Caco-2 (cell line): ENCODE measurements around the gene MAP4K3. TPM values are rescaled to one million over a fixed set of nuclear protein-coding genes. Genes with fewer than 3 reads are reported as not detected.
A peak's percentile ranks its signal among the peaks of the same experiment; 100 is the strongest.

Source experiments
- BruUV-seq: library from RNA; stranded (reverse); fragments of 400-500 nt; replicated peaks from 2 replicates; lab custom pipeline; 2021; lab: Mats Ljungman, UMichigan
- CTCF ChIA-PET: fragments of 300-600 bp; sonication (Branson Sonifier 250); formaldehyde crosslinking; loops from one replicate; lab custom pipeline; 2022; ENCODE audit warnings: antibody characterized with exemption; lab: Charles Lee
- POLR2A ChIA-PET: fragments of 300-600 bp; sonication (Branson Sonifier 250); formaldehyde crosslinking; loops from one replicate; lab custom pipeline; 2022; ENCODE audit warnings: antibody characterized with exemption; lab: Charles Lee
- DNase-seq, 2 experiments: peaks; one replicate each; pipeline versions ENCODE4 v3.0.0 to v3.0.0-alpha.2; 2020 to 2022
- H3K27me3 ChIP-seq: replicated peaks from 2 replicates; pipeline ENCODE4 v1.6.0; 2011; ENCODE audit warnings: low read length; ENCODE audit not compliant: control insufficient read depth, insufficient read depth
- H3K36me3 ChIP-seq: 2 replicates; pipeline ENCODE4 v1.5.1; 2011; ENCODE audit warnings: low read length; ENCODE audit not compliant: control insufficient read depth, insufficient read depth
- H3K4me1 ChIP-seq: fragments of 250-450 bp; sonication (Bioruptor Pico); 2 replicates; pipeline ENCODE4 v1.5.1; 2020; ENCODE audit warnings: mild to moderate bottlenecking
- H3K4me3 ChIP-seq: 2 replicates; pipeline ENCODE4 v1.5.1; 2011; ENCODE audit warnings: low read depth, mild to moderate bottlenecking, control low read depth, low read length
- H3K9me3 ChIP-seq: fragments of 250-450 bp; sonication (Bioruptor Pico); 2 replicates; pipeline ENCODE4 v1.5.1; 2020; ENCODE audit warnings: mild to moderate bottlenecking, moderate library complexity
- H3K27ac Mint-ChIP-seq: one replicate; pipeline ENCODE4 v1.8.0; 2022; ENCODE audit warnings: mixed read lengths; ENCODE audit not compliant: unreplicated experiment
- H3K27me3 Mint-ChIP-seq: one replicate; pipeline ENCODE4 v1.8.0; 2022; ENCODE audit warnings: mixed read lengths; ENCODE audit not compliant: insufficient read depth, unreplicated experiment
- H3K36me3 Mint-ChIP-seq: one replicate; pipeline ENCODE4 v1.8.0; 2022; ENCODE audit warnings: mild to moderate bottlenecking, mixed read lengths; ENCODE audit not compliant: insufficient read depth, unreplicated experiment
- H3K4me1 Mint-ChIP-seq: one replicate; pipeline ENCODE4 v1.8.0; 2022; ENCODE audit warnings: low read depth, mixed read lengths; ENCODE audit not compliant: unreplicated experiment
- H3K4me3 Mint-ChIP-seq: one replicate; pipeline ENCODE4 v1.8.0; 2022; ENCODE audit warnings: mild to moderate bottlenecking, moderate library complexity, mixed read lengths; ENCODE audit not compliant: unreplicated experiment
- H3K9me3 Mint-ChIP-seq: one replicate; pipeline ENCODE4 v1.8.0; 2022; ENCODE audit warnings: mixed read lengths; ENCODE audit not compliant: unreplicated experiment
- CTCF ChIP-seq, 2 experiments: fragments of 200-600 bp in 1 of 2; IDR thresholded peaks; 1 replicate in 1 of 2; 2 replicates in 1 of 2; pipeline versions ENCODE4 v1.5.1 to v1.8.0; 2011 to 2022; ENCODE audit warnings: antibody characterized with exemption in 1 of 2, control low read depth in 1 of 2, inconsistent platforms in 1 of 2, low read depth in 1 of 2, low read length in 1 of 2, mild to moderate bottlenecking in 1 of 2, moderate library complexity in 1 of 2; ENCODE audit not compliant: insufficient read depth in 1 of 2, severe bottlenecking in 1 of 2, unreplicated experiment in 1 of 2
- intact Hi-C: fragments of 100-400 bp; cut with micrococcal nuclease; formaldehyde crosslinking; loops from one replicate; pipeline ENCODE4 v1.10.0; 2022; ENCODE audit not compliant: unreplicated experiment
- total RNA-seq: library from RNA; stranded (reverse); gene quantifications from 2 replicates; pipeline ENCODE4 v1.2.3, GENCODE V29; 2022

Gene MAP4K3
- total RNA-seq, 1 experiment from 2014 or later: 46.1 TPM

DNA sequence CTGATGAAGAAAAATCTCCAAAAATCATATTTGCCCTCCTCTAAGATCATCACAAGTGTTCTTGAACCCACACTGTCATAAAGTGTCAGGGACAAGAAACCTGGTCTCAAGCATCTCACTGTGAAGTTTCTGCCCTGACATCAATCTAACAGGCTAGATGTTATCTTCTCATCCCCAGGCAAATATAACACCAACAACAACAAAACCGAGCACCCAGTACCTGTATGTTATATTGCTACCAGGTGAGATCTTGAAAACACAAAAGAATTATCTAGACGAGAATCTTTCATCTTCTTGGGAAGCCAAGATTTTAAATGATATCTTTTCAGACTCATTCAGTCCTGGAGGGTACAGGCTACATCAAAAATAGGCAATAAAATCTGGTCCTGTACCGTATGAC lies 8.8 kb upstream of the MAP4K3 start:
- no TSS peak for BruUV-seq

GRCh38 chr2:39443009-39443408 lies 5.9 kb upstream of the MAP4K3 start:
- no peaks in the 10 kb centered on the region for H3K36me3 Mint-ChIP-seq
- intact Hi-C loops: no loop called here
- DNase-seq: no peak
- H3K36me3 ChIP-seq: no peaks in the 10 kb centered on the region
- H3K4me3 Mint-ChIP-seq: no peak overlapping the region
- no peak overlapping the region for H3K4me3 ChIP-seq
- TF ChIP-seq CTCF (IDR thresholded peaks at IDR 0.05; ENCODE audit: insufficient read depth in 1 of 2, low read depth in 1 of 2, low read length in 1 of 2, severe bottlenecking in 1 of 2, unreplicated experiment in 1 of 2): no peak
- H3K4me1 Mint-ChIP-seq: peaks cover 6% of the 10 kb centered on the region
- peaks cover 15% of the 10 kb centered on the region for H3K9me3 Mint-ChIP-seq
- no peaks in the 10 kb centered on the region for H3K27me3 Mint-ChIP-seq
- no peak overlapping the region for H3K27ac Mint-ChIP-seq
- no peaks in the 10 kb centered on the region for H3K9me3 ChIP-seq
- H3K4me1 ChIP-seq: peaks cover 13% of the 10 kb centered on the region; the same call in 1 of the 2 replicates
- ChIA-PET POLR2A (no interaction called here), CTCF (no interaction called here)
- BruUV-seq: no TSS peak
- no peaks in the 10 kb centered on the region for H3K27me3 ChIP-seq

More for the DNA sequence above, 8.8 kb upstream of the MAP4K3 start:
- ChIA-PET POLR2A (no interaction called here), CTCF (no interaction called here)
- no peaks in the 10 kb centered on the region for H3K36me3 Mint-ChIP-seq
- H3K9me3 Mint-ChIP-seq: peaks cover 15% of the 10 kb centered on the region
- H3K4me1 Mint-ChIP-seq: no peaks in the 10 kb centered on the region
- H3K27me3 Mint-ChIP-seq: no peaks in the 10 kb centered on the region
- no peaks in the 10 kb centered on the region for H3K9me3 ChIP-seq
- no peak for TF ChIP-seq CTCF (IDR thresholded peaks at IDR 0.05; ENCODE audit: insufficient read depth in 1 of 2, low read depth in 1 of 2, low read length in 1 of 2, severe bottlenecking in 1 of 2, unreplicated experiment in 1 of 2)
- no peak for DNase-seq
- no peaks in the 10 kb centered on the region for H3K27me3 ChIP-seq
- no peaks in the 10 kb centered on the region for H3K36me3 ChIP-seq
- no peak overlapping the region for H3K4me3 Mint-ChIP-seq
- H3K4me1 ChIP-seq: no peaks in the 10 kb centered on the region
- intact Hi-C loops: no loop called here
- H3K27ac Mint-ChIP-seq: no peak overlapping the region
- no peak overlapping the region for H3K4me3 ChIP-seq

GRCh38 chr2:39437522-39438296 lies 624 bp upstream of the MAP4K3 start:
- Mint-ChIP-seq H3K27ac (peak overlapping the region; percentile 81), H3K9me3 (peaks cover 9% of the 10 kb centered on the region), H3K36me3 (peaks cover 9% of the 10 kb centered on the region), H3K27me3 (no peaks in the 10 kb centered on the region), H3K4me1 (peaks cover 29% of the 10 kb centered on the region), H3K4me3 (peak overlapping the region; percentile 77)
- Histone ChIP-seq H3K4me1 (peaks cover 33% of the 10 kb centered on the region), H3K9me3 (no peaks in the 10 kb centered on the region), H3K27me3 (no peaks in the 10 kb centered on the region), H3K36me3 (no peaks in the 10 kb centered on the region), H3K4me3 (peak overlapping the region; percentile 86)
- ChIA-PET CTCF (interaction anchor here (0.7 to 0.9 kb wide), 2 partner anchors 58 to 60 kb away, joined by 3 read pairs; no protein-coding TSS in a partner anchor), POLR2A (interaction anchor here (0.5 to 1.6 kb wide), 10 partner anchors 9 to 1868 kb away, joined by 3 to 6 read pairs (median 3); no protein-coding TSS in a partner anchor)
- no peak for TF ChIP-seq CTCF (IDR thresholded peaks at IDR 0.05; ENCODE audit: insufficient read depth in 1 of 2, low read depth in 1 of 2, low read length in 1 of 2, severe bottlenecking in 1 of 2, unreplicated experiment in 1 of 2)
- no TSS peak for BruUV-seq
- peak; percentile 63 to 72 for DNase-seq
- intact Hi-C loops: loop anchor here (2.0 kb wide), 2 partner anchors 31 to 67 kb away; no protein-coding TSS in a partner anchor
